ENCODE data around the gene PGRMC1.
"Not testable (repeated sequence)": the region's sequence is repeated elsewhere in the genome, so short reads cannot be mapped to it uniquely, and the experiment has no call there.

The PGRMC1 gene

GRCh38 chrX:119235872-119236622 is at the start of gene PGRMC1:
Gene PGRMC1, plus strand, starts transcription at chrX:119236285. Its CDS starts 79 bp downstream, at chrX:119236364.
- peak; percentile 82 for DNase-seq

- DNase-seq = peak; percentile 39
These were observed 49.3 kb upstream of the PGRMC1 start for GRCh38 chrX:119186763-119187162.

- DNase-seq = no peak
These were observed 48.8 kb upstream of the PGRMC1 start for GRCh38 chrX:119187298-119187697.

- DNase-seq = no peak
These were observed 47.0 kb upstream of the PGRMC1 start for GRCh38 chrX:119189115-119189514.

GRCh38 chrX:119189595-119189994 is 46.5 kb upstream of the PGRMC1 start:
- DNase-seq = peak; percentile 86

- DNase-seq = peak; percentile 79
These were observed 45.9 kb upstream of the PGRMC1 start for GRCh38 chrX:119190091-119190681.

GRCh38 chrX:119190831-119191230 is 45.3 kb upstream of the PGRMC1 start:
- DNase-seq = peak; percentile 84

- no peak for DNase-seq
These were observed 41.5 kb upstream of the PGRMC1 start for GRCh38 chrX:119194621-119195020.

GRCh38 chrX:119201570-119201969 is 34.5 kb upstream of the PGRMC1 start:
- no peak for DNase-seq

- DNase-seq = no peak
These were observed 29.9 kb upstream of the PGRMC1 start for GRCh38 chrX:119206203-119206602.

- DNase-seq = not testable (repeated sequence)
These were observed 28.6 kb upstream of the PGRMC1 start for GRCh38 chrX:119207483-119207882.

GRCh38 chrX:119208401-119209057 is 27.6 kb upstream of the PGRMC1 start:
- no peak for DNase-seq

GRCh38 chrX:119210931-119211648 is 25.0 kb upstream of the PGRMC1 start:
- not testable (repeated sequence) for DNase-seq

- no peak for DNase-seq
These were observed 24.5 kb upstream of the PGRMC1 start for GRCh38 chrX:119211649-119212014.

GRCh38 chrX:119218198-119218597 is 17.9 kb upstream of the PGRMC1 start:
- DNase-seq = no peak

- DNase-seq = no peak
These were observed 13.2 kb upstream of the PGRMC1 start for GRCh38 chrX:119222932-119223331.

GRCh38 chrX:119223783-119224182 is 12.3 kb upstream of the PGRMC1 start:
- DNase-seq = no peak

GRCh38 chrX:119226446-119226845 is 9.6 kb upstream of the PGRMC1 start:
- DNase-seq = peak; percentile 56

- peak; percentile 20 for DNase-seq
These were observed 7.4 kb upstream of the PGRMC1 start for GRCh38 chrX:119228512-119229252.

- DNase-seq = no peak
These were observed 6.9 kb upstream of the PGRMC1 start for GRCh38 chrX:119229253-119229615.

GRCh38 chrX:119230850-119231249 is 5.2 kb upstream of the PGRMC1 start:
- no peak for DNase-seq

GRCh38 chrX:119231936-119232445 is 4.1 kb upstream of the PGRMC1 start:
- no peak for DNase-seq

Measured in right hindlimb (tissue), 1 donor.